RWPE2 (cell line): Measurements from ENCODE around the gene PDE9A.

Source experiments
- ATAC-seq: fragments of 200-7000 bp; cut with Tn5 transposase; 3 replicates; pipeline ENCODE4 v1.9.1; 2021; ENCODE audit warnings: low read depth
- DNase-seq: peaks from one replicate; pipeline ENCODE4 v3.0.0-alpha.2; 2020; ENCODE audit warnings: low spot score
- H3K27ac ChIP-seq: fragments of 450-650 bp; 2 replicates; pipeline ENCODE4 v1.5.1; 2017; ENCODE audit warnings: mild to moderate bottlenecking; ENCODE audit not compliant: poor library complexity, severe bottlenecking
- H3K27me3 ChIP-seq: fragments of 250-450 bp; sonication (Bioruptor Pico); 2 replicates; pipeline ENCODE4 v1.5.1; 2021; ENCODE audit warnings: mild to moderate bottlenecking, moderate library complexity; ENCODE audit not compliant: insufficient read depth, poor library complexity, severe bottlenecking
- H3K36me3 ChIP-seq: fragments of 250-450 bp; sonication (Bioruptor Pico); 2 replicates; pipeline ENCODE4 v1.5.1; 2020; ENCODE audit warnings: low read depth, mild to moderate bottlenecking, moderate library complexity
- H3K4me1 ChIP-seq: fragments of 250-450 bp; sonication (Bioruptor Pico); 2 replicates; pipeline ENCODE4 v1.5.1; 2021; ENCODE audit warnings: mild to moderate bottlenecking, moderate library complexity; ENCODE audit not compliant: insufficient read depth, poor library complexity, severe bottlenecking
- H3K4me3 ChIP-seq: fragments of 250-450 bp; sonication (Bioruptor Pico); 2 replicates; pipeline ENCODE4 v1.5.1; 2021; ENCODE audit warnings: mild to moderate bottlenecking, moderate library complexity; ENCODE audit not compliant: severe bottlenecking
- H3K9me3 ChIP-seq: fragments of 250-450 bp; sonication (Bioruptor Pico); 2 replicates; pipeline ENCODE4 v1.5.1; 2021; ENCODE audit warnings: mild to moderate bottlenecking, moderate library complexity; ENCODE audit not compliant: severe bottlenecking
- CTCF ChIP-seq: fragments of 450-650 bp; IDR thresholded peaks from one replicate; pipeline ENCODE4 v1.5.1; 2017; ENCODE audit warnings: mild to moderate bottlenecking, moderate library complexity; ENCODE audit not compliant: poor library complexity, severe bottlenecking

Gene PDE9A

GRCh38 chr21:42666925-42667324, 13.5 kb downstream of the PDE9A start:
- H3K36me3 ChIP-seq, result no peaks in the 10 kb centered on the region
- no peak for ATAC-seq
- H3K27me3 ChIP-seq, result no peaks in the 10 kb centered on the region
- H3K4me1 ChIP-seq, result peaks cover 9% of the 10 kb centered on the region
- no peak overlapping the region for H3K27ac ChIP-seq
- no peak for TF ChIP-seq CTCF
- no peak overlapping the region for H3K4me3 ChIP-seq
- no peaks in the 10 kb centered on the region for H3K9me3 ChIP-seq
- DNase-seq, result no peak

- H3K9me3 ChIP-seq, result no peaks in the 10 kb centered on the region
These were observed 15.0 kb downstream of the PDE9A start for GRCh38 chr21:42668298-42668992.

GRCh38 chr21:42669041-42669440, 15.6 kb downstream of the PDE9A start:
- Histone ChIP-seq H3K4me1 (peaks cover 23% of the 10 kb centered on the region), H3K9me3 (no peaks in the 10 kb centered on the region), H3K27ac (no peak overlapping the region), H3K4me3 (no peak overlapping the region), H3K27me3 (no peaks in the 10 kb centered on the region), H3K36me3 (no peaks in the 10 kb centered on the region)
- no peak for DNase-seq
- peak; percentile 40 for TF ChIP-seq CTCF
- no peak for ATAC-seq

More at GRCh38 chr21:42668298-42668992, 15.0 kb downstream of the PDE9A start:
- no peaks in the 10 kb centered on the region for H3K36me3 ChIP-seq
- TF ChIP-seq CTCF, result no peak
- peaks cover 23% of the 10 kb centered on the region for H3K4me1 ChIP-seq
- no peaks in the 10 kb centered on the region for H3K27me3 ChIP-seq
- H3K27ac ChIP-seq, result no peak overlapping the region
- H3K4me3 ChIP-seq, result no peak overlapping the region
- ATAC-seq (no peak), DNase-seq (no peak)

GRCh38 chr21:42670058-42670880, 16.8 kb downstream of the PDE9A start:
- ATAC-seq (no peak), DNase-seq (no peak)
- H3K4me1 ChIP-seq, result peaks cover 23% of the 10 kb centered on the region
- no peaks in the 10 kb centered on the region for H3K9me3 ChIP-seq
- H3K36me3 ChIP-seq, result no peaks in the 10 kb centered on the region
- no peak for TF ChIP-seq CTCF
- H3K27me3 ChIP-seq, result no peaks in the 10 kb centered on the region
- no peak overlapping the region for H3K4me3 ChIP-seq
- no peak overlapping the region for H3K27ac ChIP-seq
